ENCODE results near the gene SMIM44. TPM values are rescaled to one million over a fixed set of nuclear protein-coding genes. Genes with fewer than 3 reads are reported as not detected.
A peak's percentile ranks its signal among the peaks of the same experiment; 100 is the strongest.

The SMIM44 gene
- total and polyA plus RNA-seq, 2 donors (not counting 1 experiment from before 2014, with no cell fraction given): not detected

- Histone ChIP-seq H4K20me1 (ENCODE audit: control insufficient read depth, extremely low read depth, insufficient read depth, low read length) (no peaks in the 10 kb centered on the region), H3K4me1 (ENCODE audit: control insufficient read depth, extremely low read depth, insufficient read depth, low read length) (peaks cover 8% of the 10 kb centered on the region), H3K4me3 (replicated peaks in 1 of 4; ENCODE audit: control extremely low read depth in 1 of 4, insufficient read depth in 1 of 4, low read depth in 3 of 4, low read length in 4 of 4) (no peak overlapping the region), H3K36me3 (ENCODE audit: control insufficient read depth, insufficient read depth, low read length) (peaks cover 4% of the 10 kb centered on the region), H3K27ac (ENCODE audit: insufficient read depth, low read length) (no peak overlapping the region), H3K4me2 (ENCODE audit: extremely low read depth, insufficient read depth, low read length) (no peak overlapping the region), H3K9ac (ENCODE audit: insufficient read depth, low read length) (no peak overlapping the region), H2AFZ (ENCODE audit: low read length) (no peak overlapping the region), H3K9me3 (ENCODE audit: control insufficient read depth, insufficient read depth, low read depth, low read length) (no peaks in the 10 kb centered on the region), H3K27me3 (ENCODE audit: control insufficient read depth, insufficient read depth, low read length) (no peaks in the 10 kb centered on the region), H3K79me2 (ENCODE audit: control insufficient read depth, insufficient read depth, low read length) (peaks cover 25% of the 10 kb centered on the region)
- TF ChIP-seq, protein P1, sequence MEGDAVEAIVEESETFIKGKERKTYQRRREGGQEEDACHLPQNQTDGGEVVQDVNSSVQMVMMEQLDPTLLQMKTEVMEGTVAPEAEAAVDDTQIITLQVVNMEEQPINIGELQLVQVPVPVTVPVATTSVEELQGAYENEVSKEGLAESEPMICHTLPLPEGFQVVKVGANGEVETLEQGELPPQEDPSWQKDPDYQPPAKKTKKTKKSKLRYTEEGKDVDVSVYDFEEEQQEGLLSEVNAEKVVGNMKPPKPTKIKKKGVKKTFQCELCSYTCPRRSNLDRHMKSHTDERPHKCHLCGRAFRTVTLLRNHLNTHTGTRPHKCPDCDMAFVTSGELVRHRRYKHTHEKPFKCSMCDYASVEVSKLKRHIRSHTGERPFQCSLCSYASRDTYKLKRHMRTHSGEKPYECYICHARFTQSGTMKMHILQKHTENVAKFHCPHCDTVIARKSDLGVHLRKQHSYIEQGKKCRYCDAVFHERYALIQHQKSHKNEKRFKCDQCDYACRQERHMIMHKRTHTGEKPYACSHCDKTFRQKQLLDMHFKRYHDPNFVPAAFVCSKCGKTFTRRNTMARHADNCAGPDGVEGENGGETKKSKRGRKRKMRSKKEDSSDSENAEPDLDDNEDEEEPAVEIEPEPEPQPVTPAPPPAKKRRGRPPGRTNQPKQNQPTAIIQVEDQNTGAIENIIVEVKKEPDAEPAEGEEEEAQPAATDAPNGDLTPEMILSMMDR (conservative IDR thresholded peaks at IDR 0.05 in 1 of 2, IDR thresholded peaks at IDR 0.05 in 1 of 2; ENCODE audit: low read depth in 1 of 2, low read length in 2 of 2): no peak
- TF ChIP-seq EZH2 (IDR thresholded peaks at IDR 0.05; ENCODE audit: low read length, missing control alignments): no peak
- DNase-seq (ENCODE audit: low read depth in 2 of 2): no peak
These were observed 18.5 kb upstream of the SMIM44 start for GRCh38 chr19:3501780-3502179.

DNA sequence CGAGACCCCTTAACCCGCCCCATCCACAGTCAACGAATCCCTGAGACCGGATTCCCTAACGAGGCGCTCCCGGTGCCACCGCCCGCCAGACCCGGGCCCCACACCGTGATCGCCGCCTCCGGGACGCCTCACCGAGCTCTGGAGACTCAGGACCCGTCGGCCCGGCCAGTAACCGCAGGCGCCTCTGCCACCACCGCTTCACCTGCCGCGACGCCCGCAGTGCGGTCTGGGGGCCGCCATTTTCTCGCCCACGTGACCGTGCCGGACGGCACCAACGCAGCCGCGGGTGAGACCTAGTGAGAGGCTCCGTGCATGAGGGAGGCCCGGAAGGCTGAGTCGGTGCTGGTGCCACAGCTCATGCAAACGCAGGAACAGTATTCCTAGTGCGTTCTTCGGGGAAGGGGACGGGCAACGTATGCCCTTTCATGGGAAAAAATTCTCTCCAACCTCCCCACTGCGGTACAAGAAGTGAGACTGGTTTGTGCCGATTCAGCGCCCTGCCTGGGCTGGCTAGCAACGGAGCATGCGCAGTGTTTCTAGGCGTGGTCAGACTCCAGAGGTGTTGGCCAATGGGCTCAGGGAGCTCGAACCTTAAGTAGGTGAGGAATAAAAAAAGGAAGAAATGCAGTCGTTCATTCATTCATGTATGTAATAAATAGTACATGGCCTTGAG is 17.3 kb upstream of the SMIM44 start, which contains the start of gene DOHH:
Gene DOHH, minus strand, starts transcription at position 246 of the 673 bp plus-strand sequence. CDS start 3,860 bp downstream, outside the sequence.
- Histone ChIP-seq H3K4me3 (replicated peaks in 1 of 4; ENCODE audit: control extremely low read depth in 1 of 4, insufficient read depth in 1 of 4, low read depth in 3 of 4, low read length in 4 of 4) (peak within 1 kb of the TSS; percentile 78 to 99 (median 89)), H3K36me3 (ENCODE audit: control insufficient read depth, insufficient read depth, low read length) (peaks cover 9% of the 10 kb centered on the region), H2AFZ (ENCODE audit: low read length) (peak within 1 kb of the TSS; percentile 99), H4K20me1 (ENCODE audit: control insufficient read depth, extremely low read depth, insufficient read depth, low read length) (no peaks in the 10 kb centered on the region), H3K9ac (ENCODE audit: insufficient read depth, low read length) (peak within 1 kb of the TSS; percentile 99), H3K4me1 (ENCODE audit: control insufficient read depth, extremely low read depth, insufficient read depth, low read length) (peaks cover 8% of the 10 kb centered on the region), H3K4me2 (ENCODE audit: extremely low read depth, insufficient read depth, low read length) (peak within 1 kb of the TSS; percentile 100), H3K79me2 (ENCODE audit: control insufficient read depth, insufficient read depth, low read length) (peaks cover 19% of the 10 kb centered on the region), H3K9me3 (ENCODE audit: control insufficient read depth, insufficient read depth, low read depth, low read length) (no peaks in the 10 kb centered on the region), H3K27ac (ENCODE audit: insufficient read depth, low read length) (peak within 1 kb of the TSS; percentile 100), H3K27me3 (ENCODE audit: control insufficient read depth, insufficient read depth, low read length) (no peaks in the 10 kb centered on the region)
- peak; percentile 94 to 97 for DNase-seq (ENCODE audit: low read depth in 2 of 2)
- no peak for TF ChIP-seq EZH2 (IDR thresholded peaks at IDR 0.05; ENCODE audit: low read length, missing control alignments)
- TF ChIP-seq, protein P1 (conservative IDR thresholded peaks at IDR 0.05 in 1 of 2, IDR thresholded peaks at IDR 0.05 in 1 of 2; ENCODE audit: low read depth in 1 of 2, low read length in 2 of 2): no peak

GRCh38 chr19:3499738-3500428 is 16.6 kb upstream of the SMIM44 start:
- DNase-seq (ENCODE audit: low read depth in 2 of 2): no peak
- Histone ChIP-seq H3K4me2 (ENCODE audit: extremely low read depth, insufficient read depth, low read length) (peak overlapping the region; percentile 100), H3K27ac (ENCODE audit: insufficient read depth, low read length) (peak overlapping the region; percentile 100), H3K27me3 (ENCODE audit: control insufficient read depth, insufficient read depth, low read length) (no peaks in the 10 kb centered on the region), H2AFZ (ENCODE audit: low read length) (peak overlapping the region; percentile 99), H3K79me2 (ENCODE audit: control insufficient read depth, insufficient read depth, low read length) (peaks cover 19% of the 10 kb centered on the region), H4K20me1 (ENCODE audit: control insufficient read depth, extremely low read depth, insufficient read depth, low read length) (no peaks in the 10 kb centered on the region), H3K4me1 (ENCODE audit: control insufficient read depth, extremely low read depth, insufficient read depth, low read length) (peaks cover 8% of the 10 kb centered on the region), H3K4me3 (replicated peaks in 1 of 4; ENCODE audit: control extremely low read depth in 1 of 4, insufficient read depth in 1 of 4, low read depth in 3 of 4, low read length in 4 of 4) (peak overlapping the region; percentile 78 to 99 (median 89)), H3K9me3 (ENCODE audit: control insufficient read depth, insufficient read depth, low read depth, low read length) (no peaks in the 10 kb centered on the region), H3K36me3 (ENCODE audit: control insufficient read depth, insufficient read depth, low read length) (peaks cover 9% of the 10 kb centered on the region), H3K9ac (ENCODE audit: insufficient read depth, low read length) (peak overlapping the region; percentile 99)
- no peak for TF ChIP-seq EZH2 (IDR thresholded peaks at IDR 0.05; ENCODE audit: low read length, missing control alignments)
- TF ChIP-seq, protein P1 (conservative IDR thresholded peaks at IDR 0.05 in 1 of 2, IDR thresholded peaks at IDR 0.05 in 1 of 2; ENCODE audit: low read depth in 1 of 2, low read length in 2 of 2): no peak
